ENCODE data around the gene GABRR1.

Gene GABRR1

DNA sequence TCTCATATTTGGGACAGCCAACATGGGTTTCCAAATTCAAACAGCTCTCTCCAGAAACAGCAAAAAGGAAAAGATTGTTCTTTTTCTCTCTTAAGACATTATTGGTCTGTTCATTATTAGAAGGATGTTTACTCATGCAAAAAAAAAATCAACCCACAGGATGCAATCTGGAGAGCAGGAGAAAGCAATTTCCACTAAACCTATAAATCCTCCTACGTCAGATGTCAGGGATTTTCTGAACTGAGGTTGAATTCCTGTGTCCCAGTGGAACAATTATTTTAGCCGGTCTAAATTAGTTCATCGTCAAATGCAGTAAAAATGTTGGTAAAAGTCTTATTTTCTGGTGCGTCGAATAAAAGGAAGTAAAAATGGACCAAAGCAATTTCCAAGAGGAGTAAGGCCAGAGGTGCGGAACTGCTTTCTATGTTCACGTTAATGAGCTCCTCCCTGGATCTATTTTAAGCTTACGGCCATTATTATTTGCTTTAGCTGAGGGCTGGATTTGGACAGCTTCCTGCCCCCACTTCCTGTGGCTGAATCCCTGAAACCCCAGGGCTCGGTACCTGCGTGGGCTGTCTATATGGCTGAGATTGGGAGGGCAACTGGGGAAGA lies at the start of gene GABRR1:
Gene GABRR1, minus strand, starts transcription at position 60 of the 612 bp plus-strand sequence. Its CDS starts 36 bp downstream, at position 24.
- H3K4me3 ChIP-seq (ENCODE audit: low read depth, low read length) = no peak within 1 kb of the TSS
- TF ChIP-seq, protein P1, sequence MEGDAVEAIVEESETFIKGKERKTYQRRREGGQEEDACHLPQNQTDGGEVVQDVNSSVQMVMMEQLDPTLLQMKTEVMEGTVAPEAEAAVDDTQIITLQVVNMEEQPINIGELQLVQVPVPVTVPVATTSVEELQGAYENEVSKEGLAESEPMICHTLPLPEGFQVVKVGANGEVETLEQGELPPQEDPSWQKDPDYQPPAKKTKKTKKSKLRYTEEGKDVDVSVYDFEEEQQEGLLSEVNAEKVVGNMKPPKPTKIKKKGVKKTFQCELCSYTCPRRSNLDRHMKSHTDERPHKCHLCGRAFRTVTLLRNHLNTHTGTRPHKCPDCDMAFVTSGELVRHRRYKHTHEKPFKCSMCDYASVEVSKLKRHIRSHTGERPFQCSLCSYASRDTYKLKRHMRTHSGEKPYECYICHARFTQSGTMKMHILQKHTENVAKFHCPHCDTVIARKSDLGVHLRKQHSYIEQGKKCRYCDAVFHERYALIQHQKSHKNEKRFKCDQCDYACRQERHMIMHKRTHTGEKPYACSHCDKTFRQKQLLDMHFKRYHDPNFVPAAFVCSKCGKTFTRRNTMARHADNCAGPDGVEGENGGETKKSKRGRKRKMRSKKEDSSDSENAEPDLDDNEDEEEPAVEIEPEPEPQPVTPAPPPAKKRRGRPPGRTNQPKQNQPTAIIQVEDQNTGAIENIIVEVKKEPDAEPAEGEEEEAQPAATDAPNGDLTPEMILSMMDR (conservative IDR thresholded peaks at IDR 0.05; ENCODE audit: low read depth, low read length) = no peak
- DNase-seq (ENCODE audit: low read depth) = no peak

DNA sequence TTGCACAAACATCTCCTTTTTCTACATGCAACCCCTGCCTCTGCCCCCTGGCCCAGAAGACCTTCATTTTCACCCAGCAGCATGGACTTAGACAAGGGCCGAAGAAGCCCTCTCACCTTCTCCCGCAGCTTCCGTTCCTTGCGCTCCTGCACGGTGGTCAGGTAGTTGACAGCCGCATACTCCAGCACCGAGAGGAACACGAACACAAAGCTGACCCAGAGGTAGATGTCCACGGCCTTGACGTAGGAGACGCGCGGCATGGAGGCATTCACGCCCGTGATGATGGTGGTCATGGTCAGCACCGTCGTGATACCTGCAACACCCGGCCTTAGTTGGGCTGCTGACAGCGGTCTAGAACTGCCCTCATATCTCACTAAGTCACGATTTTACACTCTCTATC lies 47.1 kb upstream of the GABRR1 start:
- TF ChIP-seq, protein P1 (conservative IDR thresholded peaks at IDR 0.05; ENCODE audit: low read depth, low read length) = no peak
- H3K4me3 ChIP-seq (ENCODE audit: low read depth, low read length) = no peak overlapping the region
- DNase-seq (ENCODE audit: low read depth) = no peak

DNA sequence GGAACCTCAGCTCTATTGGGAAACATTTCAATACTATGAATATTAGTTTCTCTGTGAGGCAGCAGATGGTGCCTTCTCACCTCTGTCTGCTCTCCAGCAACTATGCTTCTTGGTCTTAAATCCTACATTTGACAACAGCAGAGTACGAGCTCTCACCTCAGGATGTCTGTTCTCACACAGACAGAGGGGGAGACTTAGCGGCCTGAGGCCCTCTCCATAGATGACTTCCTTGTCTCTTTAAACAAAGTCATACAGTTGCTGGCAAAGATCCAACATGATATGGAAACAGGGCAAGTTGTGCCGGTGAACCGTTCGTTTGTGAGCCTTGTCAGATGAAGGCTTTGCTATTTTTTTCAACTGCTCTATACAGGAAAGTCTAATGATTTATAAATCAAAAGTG lies 43.7 kb upstream of the GABRR1 start:
- TF ChIP-seq, protein P1 (conservative IDR thresholded peaks at IDR 0.05; ENCODE audit: low read depth, low read length) = no peak
- no peak overlapping the region for H3K4me3 ChIP-seq (ENCODE audit: low read depth, low read length)
- peak; percentile 5 for DNase-seq (ENCODE audit: low read depth)

DNA sequence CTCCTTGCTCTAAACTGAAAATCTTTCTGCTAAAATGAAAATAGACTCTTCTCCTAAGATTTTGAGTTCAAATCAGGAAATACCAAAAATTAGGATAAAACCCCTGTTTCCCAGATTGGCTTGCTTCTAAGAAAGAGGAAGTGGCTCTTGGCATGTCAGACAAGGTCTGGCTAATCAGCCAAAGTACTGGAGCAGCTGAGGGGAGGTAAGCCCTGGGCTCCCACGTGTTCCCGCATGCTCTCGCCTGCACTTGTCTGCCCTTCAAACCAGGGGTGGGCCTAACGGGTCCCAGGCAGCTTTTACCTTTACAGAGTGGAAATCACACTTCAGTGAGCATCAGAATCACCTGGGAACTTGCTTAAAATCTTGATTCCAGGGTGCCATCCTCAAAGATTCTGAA lies 43.2 kb upstream of the GABRR1 start:
- no peak overlapping the region for H3K4me3 ChIP-seq (ENCODE audit: low read depth, low read length)
- DNase-seq (ENCODE audit: low read depth) = no peak
- TF ChIP-seq, protein P1 (conservative IDR thresholded peaks at IDR 0.05; ENCODE audit: low read depth, low read length) = no peak

DNA sequence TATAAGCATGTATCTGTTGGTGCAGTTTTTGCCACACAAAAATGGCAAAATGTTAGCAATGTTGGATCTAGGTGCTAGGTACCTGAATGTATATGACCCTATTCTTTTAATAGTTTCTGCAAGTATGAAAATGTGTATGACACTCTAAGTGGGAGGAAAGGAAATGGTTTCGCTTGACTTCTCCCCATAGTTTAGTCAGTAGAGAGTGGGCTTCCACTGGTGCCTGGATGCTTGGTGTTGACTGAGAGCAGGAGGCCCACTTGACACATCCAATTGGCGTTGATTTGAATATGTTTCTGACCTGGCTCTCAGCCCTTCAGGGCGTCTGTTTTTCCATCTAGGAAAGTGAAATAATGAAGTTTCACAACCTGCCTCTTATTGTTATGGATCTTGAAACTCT lies 41.8 kb upstream of the GABRR1 start:
- TF ChIP-seq, protein P1 (conservative IDR thresholded peaks at IDR 0.05; ENCODE audit: low read depth, low read length) = no peak
- no peak for DNase-seq (ENCODE audit: low read depth)
- no peak overlapping the region for H3K4me3 ChIP-seq (ENCODE audit: low read depth, low read length)

DNA sequence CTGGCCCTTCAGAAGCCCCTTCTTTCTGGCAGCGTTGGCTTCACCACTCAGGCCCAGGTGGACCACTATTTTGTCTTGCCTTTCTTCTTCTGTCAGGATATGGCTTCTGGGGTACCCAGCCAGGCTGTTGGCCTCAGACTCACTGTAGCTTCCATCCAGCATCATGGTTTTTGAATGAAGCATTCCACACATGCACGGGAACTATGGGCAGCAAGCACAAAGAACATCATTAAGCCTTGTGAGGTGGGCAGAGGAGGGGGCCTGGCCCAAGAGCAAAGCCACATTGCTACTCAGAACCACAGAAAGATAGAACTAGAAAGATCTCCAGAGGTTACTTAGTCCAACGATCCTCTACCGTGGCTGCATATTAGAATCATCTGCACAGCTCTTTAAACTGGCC lies 40.6 kb upstream of the GABRR1 start:
- H3K4me3 ChIP-seq (ENCODE audit: low read depth, low read length) = no peak overlapping the region
- TF ChIP-seq, protein P1 (conservative IDR thresholded peaks at IDR 0.05; ENCODE audit: low read depth, low read length) = no peak
- no peak for DNase-seq (ENCODE audit: low read depth)

DNA sequence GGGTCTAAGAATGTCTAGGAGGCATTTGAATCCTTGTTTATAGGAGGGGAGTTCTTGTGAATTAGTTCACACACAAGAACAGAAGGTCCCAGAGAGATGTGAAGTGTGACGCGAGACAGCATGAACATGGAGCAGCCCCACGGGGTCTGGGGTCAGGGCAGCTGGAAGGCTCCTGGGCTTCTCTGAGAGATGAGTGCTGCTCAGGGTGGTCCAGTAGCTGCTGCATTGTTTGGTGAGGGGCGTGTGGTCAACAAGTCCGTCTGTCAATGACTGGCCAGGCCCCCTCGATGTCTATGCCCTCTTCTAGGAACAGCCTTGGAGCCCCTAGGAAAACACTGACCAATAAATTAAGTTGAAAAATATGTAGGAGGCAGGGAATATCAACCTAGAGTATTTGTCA lies 40.2 kb upstream of the GABRR1 start:
- TF ChIP-seq, protein P1 (conservative IDR thresholded peaks at IDR 0.05; ENCODE audit: low read depth, low read length) = no peak
- H3K4me3 ChIP-seq (ENCODE audit: low read depth, low read length) = no peak overlapping the region
- DNase-seq (ENCODE audit: low read depth) = no peak

Data from choroid plexus epithelial cell (primary cell).